NCI-H2107 treated with DMSO at 0.1 percent for 48 hours (cell line): ENCODE results near the gene PRKCD.

Source experiments
- DNase-seq: peaks from one replicate; lab custom pipeline; 2025; ENCODE audit not compliant: unreplicated experiment; lab: John Stamatoyannopoulos, UW

Gene PRKCD

GRCh38 chr3:53154881-53155285 lies 6.1 kb upstream of the PRKCD start:
- no peak for DNase-seq

DNA sequence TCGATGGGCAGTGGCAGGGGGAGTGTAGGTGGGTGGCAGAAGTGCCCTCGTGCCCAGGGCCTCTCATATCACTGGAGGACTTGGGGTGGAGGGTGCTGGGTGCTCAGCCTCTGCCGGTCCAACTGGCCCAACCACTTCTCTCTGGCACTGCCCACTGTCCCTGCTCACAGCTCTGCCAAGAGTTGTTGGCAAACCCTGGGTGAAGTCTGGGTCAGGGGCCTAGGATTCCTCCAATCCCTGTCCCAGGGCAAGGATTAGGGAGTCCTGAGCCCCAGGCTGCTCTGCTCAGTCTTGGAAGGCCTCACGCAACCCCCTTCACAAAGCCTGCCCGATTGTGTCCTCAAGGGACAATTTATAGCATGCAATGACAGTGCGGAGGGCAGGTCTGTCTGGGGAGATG lies 5.2 kb upstream of the PRKCD start:
- DNase-seq, result no peak

DNA sequence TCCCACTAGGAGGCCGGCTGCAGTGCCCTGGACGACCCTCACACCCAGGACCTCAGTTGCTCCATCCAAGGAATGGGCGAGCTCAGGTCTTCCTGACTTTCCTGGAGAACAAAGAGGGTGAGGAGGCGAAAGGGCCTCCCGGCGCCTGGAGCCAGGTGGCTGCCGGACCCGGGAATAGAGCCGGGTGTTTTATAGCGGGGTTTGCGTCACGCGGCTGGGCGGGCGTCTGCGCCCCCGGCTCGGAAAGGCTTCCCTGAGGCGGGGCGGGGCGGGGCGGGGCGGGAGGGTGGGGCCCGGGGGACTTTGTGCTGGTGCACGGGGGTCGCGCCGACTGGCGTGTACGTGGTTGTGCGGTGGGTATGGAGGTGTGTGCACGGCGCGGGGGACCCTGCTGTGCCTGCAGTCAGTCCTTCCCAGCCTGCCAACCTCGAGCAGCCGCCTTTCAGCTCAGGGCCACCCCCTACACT lies 4.6 kb upstream of the PRKCD start:
- DNase-seq, result no peak

DNA sequence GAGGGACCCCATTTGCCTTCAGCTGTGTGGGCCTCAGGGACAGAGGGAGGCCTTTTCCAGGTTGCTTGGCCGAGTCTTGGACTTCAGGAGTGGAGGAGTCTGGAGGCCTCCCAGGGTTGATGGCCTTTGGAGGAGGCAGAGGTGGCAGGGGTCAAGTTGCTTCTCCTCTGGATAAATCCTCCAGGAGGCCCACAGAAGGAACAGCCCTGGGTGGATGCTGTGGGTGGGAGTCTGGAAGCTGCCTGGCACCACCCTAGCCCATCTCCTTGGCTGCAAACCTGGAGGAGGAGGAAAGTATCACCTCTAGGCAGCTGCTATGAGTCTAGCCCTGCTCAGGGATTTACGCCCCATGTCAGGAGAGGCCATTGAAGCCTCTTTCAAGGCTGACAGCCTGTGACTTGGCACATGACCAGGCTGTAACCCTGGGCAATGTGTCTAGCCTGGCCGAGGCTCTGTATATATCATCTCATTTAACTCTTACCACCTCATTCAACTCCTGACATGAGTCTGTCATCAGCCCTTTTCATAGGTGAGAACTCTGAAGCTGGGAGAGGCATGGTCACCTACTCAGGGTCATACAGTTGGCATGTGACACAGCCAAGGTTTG lies 2.9 kb upstream of the PRKCD start:
- no peak for DNase-seq

GRCh38 chr3:53158765-53159155 lies 2.2 kb upstream of the PRKCD start:
- DNase-seq, result no peak

- no peak for DNase-seq
Measured at GRCh38 chr3:53159156-53160060, 1.6 kb upstream of the PRKCD start.

DNA sequence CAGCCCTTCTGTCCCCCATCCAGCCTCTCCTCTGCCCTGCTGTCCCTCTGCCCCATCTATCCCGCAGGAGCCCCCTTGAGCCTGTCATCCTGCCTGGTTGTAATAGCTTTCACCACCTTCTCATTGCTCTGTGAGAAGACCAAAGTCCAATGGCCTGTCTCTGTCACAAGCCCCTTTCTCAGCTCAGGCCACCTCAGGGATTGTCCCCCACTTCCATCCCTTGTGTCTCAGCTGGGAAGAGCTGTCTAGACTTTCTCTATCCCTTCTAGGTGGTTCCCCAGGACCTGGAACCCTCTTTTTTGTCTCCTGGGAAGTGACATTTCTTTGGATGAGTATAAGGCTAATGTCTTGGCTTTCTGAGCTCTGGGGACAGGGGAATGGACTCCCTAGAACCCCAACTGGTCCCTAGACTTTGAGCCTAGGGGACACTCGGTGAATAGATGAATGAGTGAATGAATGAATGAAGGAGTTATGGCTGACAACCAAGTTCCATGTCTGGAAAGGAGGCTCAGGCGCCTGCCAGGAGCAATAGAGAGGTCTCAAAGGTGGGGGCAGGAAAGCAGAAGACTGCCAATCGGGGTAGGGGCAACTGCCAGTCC lies 849 bp upstream of the PRKCD start:
- DNase-seq, result no peak

GRCh38 chr3:53161450-53161819 lies 426 bp downstream of the PRKCD start:
- no peak for DNase-seq

DNA sequence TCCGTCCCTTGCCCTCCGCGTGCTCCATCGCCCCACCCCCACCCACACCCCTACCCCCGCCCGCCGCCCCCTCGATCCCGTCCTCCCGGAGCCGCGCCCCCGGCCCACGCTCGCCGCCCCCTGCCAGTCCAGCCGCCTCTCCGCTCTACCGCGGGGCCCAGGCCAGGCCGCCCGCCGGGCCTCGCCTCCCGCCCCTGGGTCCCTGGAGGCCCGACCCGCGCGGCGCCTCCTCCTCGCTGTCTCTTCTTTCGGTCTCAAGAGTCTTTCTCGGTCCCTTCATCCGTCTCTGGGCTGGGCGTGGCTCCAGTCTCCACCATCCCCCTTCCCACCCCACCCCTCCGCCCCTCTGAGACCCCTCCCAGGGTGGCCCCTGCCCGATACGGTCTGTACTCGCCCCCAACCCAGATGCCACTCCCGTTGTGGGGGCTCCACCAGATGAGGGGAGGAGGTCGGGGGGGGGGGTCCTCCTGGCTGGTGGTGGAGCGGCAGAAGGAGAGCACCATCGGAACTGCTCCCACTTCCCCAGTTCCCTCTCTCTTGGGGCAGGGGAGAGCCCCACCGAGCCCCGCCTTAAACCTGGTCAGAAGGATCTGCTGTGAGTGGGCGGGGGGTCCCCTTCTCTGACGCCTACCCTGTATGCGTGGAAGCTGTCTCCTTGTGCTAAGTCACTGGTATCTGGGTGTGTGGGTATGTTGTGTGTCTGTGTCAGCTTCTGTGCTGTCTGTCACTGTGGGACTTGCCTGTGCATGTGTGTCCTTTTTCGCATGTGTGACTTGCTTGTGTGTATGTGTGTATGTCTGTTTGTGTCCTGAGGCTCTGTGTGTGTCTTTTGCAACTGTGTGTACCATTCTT lies 1.0 kb downstream of the PRKCD start:
- no peak for DNase-seq

GRCh38 chr3:53162672-53163443 lies 1.8 kb downstream of the PRKCD start:
- DNase-seq, result no peak

DNA sequence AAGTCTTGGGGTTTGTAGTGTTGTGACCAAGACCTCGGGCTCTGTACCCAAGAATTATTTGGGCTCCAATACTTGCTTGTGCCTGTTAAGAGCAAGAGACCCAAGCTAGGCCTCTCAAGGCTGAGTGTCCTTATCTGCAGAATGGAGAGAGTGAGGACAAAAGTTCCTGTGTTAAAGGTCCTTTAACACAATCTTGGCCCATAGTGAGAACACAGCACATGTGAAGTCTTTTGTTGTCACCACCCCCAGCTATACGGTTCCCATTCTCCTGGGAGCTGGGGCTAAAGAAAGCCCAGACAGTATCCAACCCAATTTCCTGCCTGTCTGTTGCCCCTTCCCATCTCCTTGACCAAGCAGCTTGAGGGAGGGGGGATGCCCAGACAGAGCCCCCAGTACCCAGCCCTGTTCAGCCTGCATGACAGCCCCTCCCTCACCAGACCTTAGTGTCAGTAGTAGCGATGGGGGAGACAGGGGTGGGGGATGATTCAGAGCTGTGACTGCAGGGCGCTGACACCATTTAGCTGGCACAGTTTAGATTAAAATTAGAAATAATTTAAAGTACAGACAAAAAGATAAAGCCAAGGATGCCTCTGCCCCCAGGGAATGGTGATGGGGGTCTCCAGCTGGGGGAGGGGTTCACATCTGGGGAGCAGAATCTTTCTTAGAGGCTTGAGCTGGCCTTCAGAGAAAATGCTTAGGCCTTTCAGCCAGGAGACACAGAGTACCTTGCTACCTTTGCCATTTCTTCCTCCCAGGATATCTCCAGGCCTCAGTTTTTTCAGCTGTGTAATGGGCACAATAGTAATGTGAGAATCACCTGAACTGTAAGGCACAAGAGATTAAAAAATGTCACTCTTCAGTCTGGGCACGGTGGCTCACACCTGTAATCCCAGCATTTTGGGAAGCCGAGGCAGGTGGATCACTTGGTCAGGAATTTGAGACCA lies 2.7 kb downstream of the PRKCD start:
- DNase-seq, result no peak

GRCh38 chr3:53164911-53165310 lies 3.9 kb downstream of the PRKCD start:
- no peak for DNase-seq

GRCh38 chr3:53166206-53166605 lies 5.2 kb downstream of the PRKCD start:
- no peak for DNase-seq

DNA sequence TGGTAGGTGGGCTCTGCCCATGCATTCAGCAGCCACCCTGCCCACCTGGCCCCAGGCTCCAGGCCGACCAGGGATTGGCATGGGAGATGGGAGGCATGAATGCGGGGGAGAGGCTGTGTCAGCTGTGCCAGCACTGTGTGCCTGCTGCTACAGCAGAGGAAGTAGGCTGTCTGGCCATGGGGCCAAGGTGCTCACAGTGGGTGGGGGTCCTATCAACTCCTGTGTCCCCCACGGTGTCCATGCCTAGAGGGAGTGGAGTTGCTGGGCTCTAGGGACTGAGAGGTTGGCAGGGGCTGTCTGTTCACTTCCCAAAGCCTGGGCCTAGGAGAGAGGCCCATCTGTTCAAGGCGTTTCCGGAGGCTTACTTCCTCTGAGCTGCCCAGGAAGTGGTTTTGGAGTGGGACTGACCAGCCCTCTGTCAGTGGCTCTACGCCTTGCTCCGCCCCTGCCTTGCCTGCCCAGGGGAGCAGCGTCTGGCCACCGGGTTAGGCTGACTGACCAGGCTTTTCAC lies 5.8 kb downstream of the PRKCD start:
- no peak for DNase-seq

DNA sequence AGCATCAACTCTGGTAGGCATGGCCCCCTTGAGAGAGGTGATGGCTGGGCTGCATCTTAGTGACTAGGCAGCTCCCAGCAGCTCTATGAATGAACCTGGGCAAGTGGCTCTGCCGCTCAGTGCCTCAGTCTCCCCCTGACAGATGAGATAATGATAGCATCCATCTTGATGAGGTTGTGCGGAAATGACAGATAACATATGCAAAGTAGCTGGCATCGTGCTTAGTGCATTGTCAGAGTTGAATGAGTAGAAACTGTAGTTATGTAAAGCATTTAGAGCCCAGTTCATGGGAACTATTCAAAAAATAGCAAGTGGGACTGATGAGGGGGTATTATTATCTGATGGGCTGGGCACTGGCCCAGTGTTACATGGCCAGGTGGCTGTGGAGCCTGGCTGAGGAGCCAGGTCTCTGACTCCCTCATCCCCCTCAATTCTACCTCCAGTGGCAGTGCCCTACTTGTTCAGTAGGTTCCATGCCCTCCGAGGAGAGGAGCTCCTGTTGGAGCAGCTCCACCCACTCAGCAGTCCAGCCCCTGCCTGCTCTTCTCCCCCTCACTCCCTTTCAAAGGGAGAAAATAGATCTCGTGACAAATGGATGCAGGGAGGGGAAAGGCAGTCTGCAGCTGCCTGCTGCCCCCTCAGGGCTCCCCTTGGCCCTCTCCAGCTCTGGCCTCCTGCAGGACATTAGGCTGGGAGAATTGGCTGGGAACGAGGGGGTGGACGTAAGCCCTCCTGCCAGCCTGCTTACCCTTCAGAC lies 6.6 kb downstream of the PRKCD start:
- no peak for DNase-seq

- no peak for DNase-seq
Measured at GRCh38 chr3:53168175-53168923, 7.3 kb downstream of the PRKCD start.

- DNase-seq, result no peak
Measured at GRCh38 chr3:53169045-53169831, 8.2 kb downstream of the PRKCD start.
